Hepatocyte (in vitro differentiated cells): ENCODE data around the gene VIPR2. TPM values are rescaled to one million over a fixed set of nuclear protein-coding genes. Genes with fewer than 3 reads are reported as not detected.

ENCODE experiments used
- DNase-seq: peaks from one replicate; pipeline ENCODE4 v3.0.0-alpha.2; 2016; ENCODE audit warnings: low spot score
- H2AFZ ChIP-seq: fragments of 200-600 bp; sonication (generic); 2 replicates; pipeline ENCODE4 v1.6.0; 2016; ENCODE audit warnings: antibody characterized with exemption, mild to moderate bottlenecking
- H3K27ac ChIP-seq: fragments of 200-600 bp; sonication (generic); 2 replicates; pipeline ENCODE4 v1.5.1; 2016; ENCODE audit warnings: mild to moderate bottlenecking
- H3K27me3 ChIP-seq: fragments of 200-600 bp; sonication (generic); 2 replicates; pipeline ENCODE4 v1.6.1; 2016
- H3K36me3 ChIP-seq: fragments of 200-600 bp; sonication (generic); replicated peaks from 2 replicates; pipeline ENCODE4 v1.5.1; 2016; ENCODE audit warnings: low read depth; ENCODE audit not compliant: insufficient read depth
- H3K4me1 ChIP-seq: fragments of 200-600 bp; sonication (generic); 2 replicates; pipeline ENCODE4 v1.5.1; 2016; ENCODE audit warnings: mild to moderate bottlenecking, moderate library complexity; ENCODE audit not compliant: insufficient read depth
- H3K4me2 ChIP-seq: fragments of 200-600 bp; sonication (generic); 2 replicates; pipeline ENCODE4 v1.6.0; 2016
- H3K4me3 ChIP-seq: fragments of 200-600 bp; sonication (generic); 2 replicates; pipeline ENCODE4 v1.5.1; 2016; ENCODE audit warnings: mild to moderate bottlenecking
- H3K79me2 ChIP-seq: fragments of 200-600 bp; sonication (generic); 2 replicates; pipeline ENCODE4 v1.6.0; 2017; ENCODE audit warnings: mild to moderate bottlenecking
- H3K9me2 ChIP-seq: fragments of 200-600 bp; sonication (generic); replicated peaks from 2 replicates; pipeline ENCODE4 v1.6.0; 2017; ENCODE audit warnings: mild to moderate bottlenecking; ENCODE audit not compliant: insufficient read depth
- H3K9me3 ChIP-seq: fragments of 200-600 bp; sonication (generic); 2 replicates; pipeline ENCODE4 v1.5.1; 2016; ENCODE audit warnings: low read depth, mild to moderate bottlenecking
- H4K20me1 ChIP-seq: fragments of 200-600 bp; sonication (generic); 2 replicates; pipeline ENCODE4 v1.6.0; 2016; ENCODE audit warnings: mild to moderate bottlenecking; ENCODE audit not compliant: insufficient read depth, poor library complexity, severe bottlenecking
- EZH2 ChIP-seq: fragments of 200-600 bp; sonication (generic); IDR thresholded peaks from 2 replicates; pipeline ENCODE4 v1.6.1; 2016; ENCODE audit warnings: antibody characterized with exemption, mild to moderate bottlenecking, borderline replicate concordance
- EZH2phosphoT487 ChIP-seq: fragments of 200-600 bp; sonication (generic); IDR thresholded peaks from one replicate; pipeline ENCODE4 v1.6.1; 2018; ENCODE audit warnings: antibody characterized with exemption, mild to moderate bottlenecking, low read depth, moderate library complexity; ENCODE audit not compliant: unreplicated experiment, severe bottlenecking
- WGBS: methylation state at CpG from one replicate; pipeline ENCODE4 v1.1.6; 2016; ENCODE audit warnings: low lambda C conversion rate; ENCODE audit errors: missing lambda C conversion rate; 5-methylcytosine and 5-hydroxymethylcytosine counted together
- polyA plus RNA-seq: library from polyadenylated mRNA; unstranded; fragments of >200 nt; fragmentation: Nextera tagmentation; extraction: Ambion mirVana; gene quantifications from 2 replicates; pipeline ENCODE4 v1.2.1, GENCODE V29; 2016
- total RNA-seq: library from RNA; depleted of rRNA; stranded (reverse); fragments of >200 nt; gene quantifications from 2 replicates; pipeline ENCODE4 v1.2.3, GENCODE V29; 2014
- TF ChIP-seq, protein P1 (sequence below): fragments of 200-600 bp; sonication (generic); IDR thresholded peaks from 2 replicates; pipeline ENCODE4 v1.5.1; 2016; ENCODE audit warnings: antibody characterized with exemption, mild to moderate bottlenecking; ENCODE audit not compliant: poor library complexity

Gene VIPR2
- total and polyA plus RNA-seq, 2 experiments from 2014 or later: 2.7 to 3.4 TPM

GRCh38 chr7:159105066-159105780 lies 39.4 kb downstream of the VIPR2 start:
- H3K9me2 ChIP-seq: no peaks in the 10 kb centered on the region
- H3K27me3 ChIP-seq: no peaks in the 10 kb centered on the region
- no peaks in the 10 kb centered on the region for H3K9me3 ChIP-seq
- H3K36me3 ChIP-seq: no peaks in the 10 kb centered on the region
- 92% methylated on average over 14 of the region's 14 CpGs for WGBS
- no peak overlapping the region for H2AFZ ChIP-seq
- no peak overlapping the region for H3K4me3 ChIP-seq
- H3K27ac ChIP-seq: no peak overlapping the region
- no peaks in the 10 kb centered on the region for H3K79me2 ChIP-seq
- TF ChIP-seq EZH2phosphoT487 (no peak), EZH2 (no peak)
- TF ChIP-seq, protein P1, sequence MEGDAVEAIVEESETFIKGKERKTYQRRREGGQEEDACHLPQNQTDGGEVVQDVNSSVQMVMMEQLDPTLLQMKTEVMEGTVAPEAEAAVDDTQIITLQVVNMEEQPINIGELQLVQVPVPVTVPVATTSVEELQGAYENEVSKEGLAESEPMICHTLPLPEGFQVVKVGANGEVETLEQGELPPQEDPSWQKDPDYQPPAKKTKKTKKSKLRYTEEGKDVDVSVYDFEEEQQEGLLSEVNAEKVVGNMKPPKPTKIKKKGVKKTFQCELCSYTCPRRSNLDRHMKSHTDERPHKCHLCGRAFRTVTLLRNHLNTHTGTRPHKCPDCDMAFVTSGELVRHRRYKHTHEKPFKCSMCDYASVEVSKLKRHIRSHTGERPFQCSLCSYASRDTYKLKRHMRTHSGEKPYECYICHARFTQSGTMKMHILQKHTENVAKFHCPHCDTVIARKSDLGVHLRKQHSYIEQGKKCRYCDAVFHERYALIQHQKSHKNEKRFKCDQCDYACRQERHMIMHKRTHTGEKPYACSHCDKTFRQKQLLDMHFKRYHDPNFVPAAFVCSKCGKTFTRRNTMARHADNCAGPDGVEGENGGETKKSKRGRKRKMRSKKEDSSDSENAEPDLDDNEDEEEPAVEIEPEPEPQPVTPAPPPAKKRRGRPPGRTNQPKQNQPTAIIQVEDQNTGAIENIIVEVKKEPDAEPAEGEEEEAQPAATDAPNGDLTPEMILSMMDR: no peak
- no peaks in the 10 kb centered on the region for H4K20me1 ChIP-seq
- no peak for DNase-seq
- no peaks in the 10 kb centered on the region for H3K4me1 ChIP-seq
- H3K4me2 ChIP-seq: no peak overlapping the region

GRCh38 chr7:159104188-159104920 lies 40.3 kb downstream of the VIPR2 start:
- no peak for DNase-seq
- Histone ChIP-seq H3K27me3 (no peaks in the 10 kb centered on the region), H3K79me2 (no peaks in the 10 kb centered on the region), H2AFZ (no peak overlapping the region), H4K20me1 (no peaks in the 10 kb centered on the region), H3K4me1 (no peaks in the 10 kb centered on the region), H3K4me3 (no peak overlapping the region), H3K9me2 (no peaks in the 10 kb centered on the region), H3K27ac (no peak overlapping the region), H3K9me3 (no peaks in the 10 kb centered on the region), H3K36me3 (no peaks in the 10 kb centered on the region), H3K4me2 (no peak overlapping the region)
- 88% methylated on average over 11 of the region's 19 CpGs for WGBS
- TF ChIP-seq EZH2phosphoT487 (no peak), EZH2 (no peak)
- TF ChIP-seq, protein P1: no peak

- Histone ChIP-seq H3K36me3 (no peaks in the 10 kb centered on the region), H3K9me2 (no peaks in the 10 kb centered on the region), H3K27ac (no peak overlapping the region), H3K4me3 (no peak overlapping the region), H4K20me1 (no peaks in the 10 kb centered on the region), H3K79me2 (no peaks in the 10 kb centered on the region), H3K4me2 (no peak overlapping the region), H3K4me1 (no peaks in the 10 kb centered on the region), H3K9me3 (no peaks in the 10 kb centered on the region), H2AFZ (no peak overlapping the region), H3K27me3 (no peaks in the 10 kb centered on the region)
- WGBS: 91% methylated on average over 21 of the region's 21 CpGs
- no peak for DNase-seq
- no peak for TF ChIP-seq EZH2phosphoT487
- no peak for TF ChIP-seq EZH2
- TF ChIP-seq, protein P1: no peak
Observed at GRCh38 chr7:159103382-159104187, 41.1 kb downstream of the VIPR2 start.
